GM11168 (cell line): ENCODE measurements around the gene FLNC.

Experiments used
- in situ Hi-C: fragments of 300-500 bp; cut with MboI; formaldehyde crosslinking; loops from one replicate; pipeline ENCODE4 v1.12.0; 2022; ENCODE audit warnings: low sequenced_read_pairs; ENCODE audit not compliant: unreplicated experiment

FLNC gene, protein sequence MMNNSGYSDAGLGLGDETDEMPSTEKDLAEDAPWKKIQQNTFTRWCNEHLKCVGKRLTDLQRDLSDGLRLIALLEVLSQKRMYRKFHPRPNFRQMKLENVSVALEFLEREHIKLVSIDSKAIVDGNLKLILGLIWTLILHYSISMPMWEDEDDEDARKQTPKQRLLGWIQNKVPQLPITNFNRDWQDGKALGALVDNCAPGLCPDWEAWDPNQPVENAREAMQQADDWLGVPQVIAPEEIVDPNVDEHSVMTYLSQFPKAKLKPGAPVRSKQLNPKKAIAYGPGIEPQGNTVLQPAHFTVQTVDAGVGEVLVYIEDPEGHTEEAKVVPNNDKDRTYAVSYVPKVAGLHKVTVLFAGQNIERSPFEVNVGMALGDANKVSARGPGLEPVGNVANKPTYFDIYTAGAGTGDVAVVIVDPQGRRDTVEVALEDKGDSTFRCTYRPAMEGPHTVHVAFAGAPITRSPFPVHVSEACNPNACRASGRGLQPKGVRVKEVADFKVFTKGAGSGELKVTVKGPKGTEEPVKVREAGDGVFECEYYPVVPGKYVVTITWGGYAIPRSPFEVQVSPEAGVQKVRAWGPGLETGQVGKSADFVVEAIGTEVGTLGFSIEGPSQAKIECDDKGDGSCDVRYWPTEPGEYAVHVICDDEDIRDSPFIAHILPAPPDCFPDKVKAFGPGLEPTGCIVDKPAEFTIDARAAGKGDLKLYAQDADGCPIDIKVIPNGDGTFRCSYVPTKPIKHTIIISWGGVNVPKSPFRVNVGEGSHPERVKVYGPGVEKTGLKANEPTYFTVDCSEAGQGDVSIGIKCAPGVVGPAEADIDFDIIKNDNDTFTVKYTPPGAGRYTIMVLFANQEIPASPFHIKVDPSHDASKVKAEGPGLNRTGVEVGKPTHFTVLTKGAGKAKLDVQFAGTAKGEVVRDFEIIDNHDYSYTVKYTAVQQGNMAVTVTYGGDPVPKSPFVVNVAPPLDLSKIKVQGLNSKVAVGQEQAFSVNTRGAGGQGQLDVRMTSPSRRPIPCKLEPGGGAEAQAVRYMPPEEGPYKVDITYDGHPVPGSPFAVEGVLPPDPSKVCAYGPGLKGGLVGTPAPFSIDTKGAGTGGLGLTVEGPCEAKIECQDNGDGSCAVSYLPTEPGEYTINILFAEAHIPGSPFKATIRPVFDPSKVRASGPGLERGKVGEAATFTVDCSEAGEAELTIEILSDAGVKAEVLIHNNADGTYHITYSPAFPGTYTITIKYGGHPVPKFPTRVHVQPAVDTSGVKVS (N-terminal part only)

DNA sequence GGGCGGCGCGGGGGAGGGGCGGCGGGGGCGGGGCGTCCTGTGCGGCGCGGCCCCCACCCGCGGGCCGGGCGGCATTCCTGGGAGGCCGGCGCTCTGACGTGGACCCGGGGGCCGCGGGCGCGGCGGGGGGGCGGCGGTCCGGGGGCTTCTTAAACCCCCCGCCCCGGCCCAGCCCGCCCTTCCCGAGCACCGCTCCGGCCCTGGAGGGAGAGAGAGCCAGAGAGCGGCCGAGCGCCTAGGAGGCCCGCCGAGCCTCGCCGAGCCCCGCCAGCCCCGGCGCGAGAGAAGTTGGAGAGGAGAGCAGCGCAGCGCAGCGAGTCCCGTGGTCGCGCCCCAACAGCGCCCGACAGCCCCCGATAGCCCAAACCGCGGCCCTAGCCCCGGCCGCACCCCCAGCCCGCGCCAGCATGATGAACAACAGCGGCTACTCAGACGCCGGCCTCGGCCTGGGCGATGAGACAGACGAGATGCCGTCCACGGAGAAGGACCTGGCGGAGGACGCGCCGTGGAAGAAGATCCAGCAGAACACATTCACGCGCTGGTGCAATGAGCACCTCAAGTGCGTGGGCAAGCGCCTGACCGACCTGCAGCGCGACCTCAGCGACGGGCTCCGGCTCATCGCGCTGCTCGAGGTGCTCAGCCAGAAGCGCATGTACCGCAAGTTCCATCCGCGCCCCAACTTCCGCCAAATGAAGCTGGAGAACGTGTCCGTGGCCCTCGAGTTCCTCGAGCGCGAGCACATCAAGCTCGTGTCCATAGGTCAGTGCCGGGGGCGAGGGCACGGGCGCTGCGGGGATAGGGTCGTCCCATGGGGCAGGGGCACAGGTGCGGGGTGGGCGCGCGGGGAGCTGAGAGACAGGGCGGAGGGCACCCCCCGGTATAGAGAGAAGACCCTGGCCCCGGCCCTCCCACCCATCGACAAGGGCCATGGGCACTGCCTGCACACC lies at the start of gene FLNC:
TSS of gene FLNC (plus strand) at position 176 of the 947 bp plus-strand sequence. CDS start at position 408, 232 bp downstream.
- in situ Hi-C loops: no loop called here

DNA sequence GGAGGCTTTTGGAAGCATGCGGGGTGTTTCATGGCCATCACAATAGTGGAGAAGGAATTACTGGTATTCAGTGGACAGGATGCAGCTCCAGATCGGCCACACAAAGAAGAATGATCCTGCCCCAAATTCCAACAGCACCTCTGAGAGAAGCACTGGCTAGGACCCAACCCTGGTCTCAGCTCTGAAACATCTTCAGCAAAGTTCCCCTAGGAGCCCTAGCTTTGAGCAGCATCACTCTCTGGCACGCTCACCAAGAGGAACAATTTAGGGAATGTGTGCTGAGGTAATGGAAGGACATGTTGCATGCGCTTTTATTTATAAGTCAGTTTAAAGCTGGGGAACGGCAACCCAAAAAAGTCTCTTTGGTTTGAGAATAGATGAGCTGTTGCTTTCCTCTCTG lies 49.1 kb upstream of the FLNC start:
- in situ Hi-C loops: no loop called here

DNA sequence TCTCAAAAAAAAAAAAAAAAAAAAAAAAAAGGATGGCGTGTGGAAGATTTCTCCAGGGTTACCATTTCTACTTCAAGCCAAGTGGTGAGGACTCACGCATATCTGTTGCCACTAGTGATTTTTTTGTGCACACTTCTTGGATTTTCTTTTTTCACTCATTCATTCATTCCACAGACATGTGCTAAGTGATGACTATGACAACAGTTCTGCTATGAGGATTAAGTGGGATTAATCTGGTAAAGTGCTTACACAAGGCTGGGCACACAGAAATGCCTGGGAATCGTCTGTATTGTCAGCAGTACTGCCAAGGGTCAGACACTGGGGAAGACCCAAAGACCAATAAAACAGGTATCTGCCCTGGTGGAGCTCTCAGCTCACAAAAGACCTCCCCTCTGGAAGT lies 48.4 kb upstream of the FLNC start:
- in situ Hi-C loops: no loop called here

DNA sequence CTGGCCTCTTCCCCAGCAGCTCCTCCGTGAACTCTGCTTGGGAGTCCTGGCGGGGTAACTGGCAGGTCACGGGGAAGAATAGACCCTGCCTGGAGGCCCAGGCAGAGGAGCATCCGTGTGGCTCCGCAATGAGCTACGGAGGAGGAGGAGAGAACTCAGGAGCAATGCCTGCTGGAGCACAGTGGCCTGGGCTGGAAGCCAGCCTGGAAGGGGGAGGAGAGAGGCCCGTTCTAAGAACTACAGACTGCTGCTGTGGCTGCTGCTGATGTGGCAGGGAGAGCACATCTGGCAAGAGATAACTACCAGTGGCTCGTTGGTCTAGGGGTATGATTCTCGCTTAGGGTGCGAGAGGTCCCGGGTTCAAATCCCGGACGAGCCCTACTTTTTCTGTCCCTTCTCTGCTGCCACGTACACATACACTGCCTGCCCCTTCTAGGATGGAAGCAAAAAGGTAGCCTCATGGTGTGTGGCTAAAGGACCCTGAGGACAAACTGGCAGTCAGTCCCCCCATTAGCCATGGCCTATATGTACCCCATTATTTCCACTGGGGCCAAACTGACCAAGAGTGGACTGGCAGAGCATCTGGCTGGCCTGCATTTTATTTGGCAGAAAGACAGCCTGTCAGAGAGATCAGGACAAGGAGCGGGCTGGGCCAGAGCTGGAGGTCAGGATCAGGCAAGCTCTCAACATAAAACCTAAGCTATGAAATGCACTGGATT lies 46.9 kb upstream of the FLNC start:
- in situ Hi-C loops: no loop called here

DNA sequence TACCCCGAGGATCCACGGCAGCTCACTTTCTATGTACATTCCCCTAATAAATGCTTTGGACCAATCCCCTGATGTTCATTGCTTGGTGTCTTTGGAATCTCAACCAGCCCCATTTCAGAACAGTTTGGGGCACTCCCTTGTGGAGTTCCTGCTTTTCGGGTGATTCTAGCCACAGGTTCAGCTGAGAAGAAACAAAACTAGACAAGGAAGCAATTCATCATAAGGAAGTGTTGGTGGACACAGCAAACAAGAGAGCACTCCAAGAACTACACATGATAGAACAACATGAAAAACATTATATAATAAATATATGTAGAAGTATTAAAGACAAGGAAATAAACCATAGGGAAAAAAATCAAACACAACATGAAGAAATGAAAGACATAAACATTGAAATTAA lies 44.5 kb upstream of the FLNC start:
- in situ Hi-C loops: no loop called here

DNA sequence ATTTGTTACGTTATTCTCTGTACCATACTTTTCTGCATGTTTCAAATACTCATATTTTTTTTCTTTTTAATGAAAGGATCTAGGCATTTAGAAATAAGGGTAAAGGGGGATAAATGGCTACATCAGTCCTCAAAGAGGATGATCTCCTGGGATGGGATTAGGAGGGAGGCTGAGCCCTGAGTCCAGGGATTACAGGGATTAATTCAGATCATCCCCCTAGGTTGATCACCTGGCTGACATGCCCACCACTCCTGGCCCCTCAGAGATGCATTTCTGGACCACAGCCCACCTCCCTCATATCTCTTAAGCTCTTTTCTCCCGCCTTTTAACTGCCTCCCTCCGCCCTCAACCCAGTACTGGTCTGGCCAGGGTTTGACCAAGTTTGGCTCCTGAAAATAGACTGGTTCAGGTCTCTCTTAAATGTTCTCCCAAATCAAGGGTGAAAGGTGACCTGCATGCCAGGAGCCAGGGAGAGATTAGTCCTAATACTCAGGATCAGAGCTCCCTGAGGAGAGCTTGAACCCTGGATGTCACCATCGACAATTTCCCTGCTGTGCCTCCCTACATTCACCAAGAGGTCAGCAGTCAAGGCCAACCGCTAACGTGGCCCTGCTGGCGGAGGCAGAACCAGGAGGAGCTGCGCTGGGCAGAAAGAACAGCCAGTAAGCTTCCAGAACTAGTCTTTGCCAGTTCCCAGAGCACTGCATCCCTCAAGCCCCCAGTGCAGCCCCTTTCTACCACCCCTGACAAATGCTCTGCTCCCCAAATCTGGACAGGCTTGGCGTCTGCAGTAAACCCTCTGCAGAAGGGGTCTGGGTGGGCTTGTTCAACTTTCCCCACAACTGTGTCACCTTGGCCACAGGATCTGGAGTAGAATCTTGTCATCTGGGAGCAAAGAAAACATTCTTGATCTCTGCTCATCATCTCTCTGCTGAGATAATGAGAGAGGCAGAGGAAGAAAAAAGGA lies 41.5 kb upstream of the FLNC start:
- in situ Hi-C loops: no loop called here

DNA sequence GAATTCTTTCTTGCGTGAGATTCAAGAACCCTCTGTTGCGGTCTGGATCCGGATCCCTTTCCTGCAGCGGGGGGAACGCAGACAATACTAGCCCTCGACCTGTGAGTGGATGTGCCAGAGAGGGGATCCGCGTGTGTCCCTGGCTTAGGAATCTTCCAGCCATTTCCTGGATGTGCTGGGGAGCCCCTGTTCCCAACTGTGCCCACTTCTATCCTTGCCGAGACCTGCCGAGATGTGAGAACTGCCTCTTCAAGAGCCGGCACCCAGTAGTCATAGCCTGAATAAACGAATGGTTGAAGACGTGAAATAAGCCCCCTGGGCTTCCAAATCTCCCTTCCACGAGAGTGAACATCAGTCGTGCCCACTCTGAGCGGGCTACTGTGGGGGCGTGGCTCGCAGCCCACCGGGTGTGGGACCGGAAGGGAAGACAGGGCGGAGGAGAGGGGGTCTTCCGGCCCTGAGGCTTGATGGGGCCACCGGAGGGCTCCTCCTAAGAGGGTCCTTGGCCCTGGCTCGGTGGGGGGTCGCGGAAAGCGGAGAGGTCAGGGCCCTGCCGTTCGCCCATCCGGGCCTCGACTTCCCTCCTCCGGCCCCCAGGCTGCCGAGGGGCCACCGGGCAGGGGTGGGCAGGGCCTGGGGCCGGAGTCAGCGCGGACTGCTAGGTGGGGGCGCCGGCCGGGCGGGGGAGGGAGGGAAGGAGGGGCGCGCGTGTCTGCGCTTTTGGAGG lies 39.7 kb upstream of the FLNC start:
- in situ Hi-C loops: no loop called here

DNA sequence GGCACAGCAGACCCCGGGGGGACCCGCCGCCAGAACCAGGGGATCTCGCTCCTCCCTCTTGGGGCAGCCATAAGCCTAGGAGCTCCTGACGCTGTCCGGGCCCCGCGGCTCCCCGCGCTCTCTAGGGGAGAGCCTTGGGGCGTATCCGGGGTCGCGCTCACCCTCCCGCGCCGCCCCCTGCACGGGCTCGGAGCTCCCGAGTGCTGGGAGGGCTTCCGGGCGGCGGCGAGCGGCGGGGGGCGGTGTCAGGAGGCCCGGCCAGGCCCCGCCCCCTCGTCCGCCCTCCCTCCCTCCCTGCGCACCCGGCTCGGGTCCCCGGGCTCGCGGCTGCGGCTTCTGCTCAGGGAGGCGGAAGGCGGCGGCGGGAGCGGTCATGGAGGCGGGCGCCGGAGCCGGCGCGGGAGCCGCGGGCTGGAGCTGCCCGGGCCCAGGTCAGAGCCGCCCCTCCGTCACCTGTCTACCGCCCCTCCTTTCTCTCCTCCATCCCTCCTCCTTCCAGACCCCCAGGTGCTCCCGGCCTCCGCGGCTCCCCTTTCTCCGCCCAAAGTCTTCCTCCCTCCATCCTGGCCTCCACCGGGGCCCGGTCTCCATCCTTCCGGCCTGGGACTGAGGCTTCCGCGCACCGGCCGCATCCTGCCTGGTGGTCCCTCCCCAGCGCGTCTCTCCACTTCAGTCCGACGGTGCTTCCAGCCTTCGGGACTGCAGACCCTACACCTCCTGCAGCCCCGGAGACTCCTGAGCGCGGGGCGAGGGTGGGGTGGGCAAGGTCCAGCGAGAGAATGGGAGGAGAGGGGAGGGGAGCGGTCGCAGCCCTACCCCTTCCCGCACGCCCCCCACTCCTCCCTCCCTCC lies 38.9 kb upstream of the FLNC start, which contains the start of gene CCDC136:
TSS of gene CCDC136 (plus strand) at position 848 of the 851 bp plus-strand sequence. CDS start 444 bp downstream, outside the sequence.
- in situ Hi-C loops: no loop called here

DNA sequence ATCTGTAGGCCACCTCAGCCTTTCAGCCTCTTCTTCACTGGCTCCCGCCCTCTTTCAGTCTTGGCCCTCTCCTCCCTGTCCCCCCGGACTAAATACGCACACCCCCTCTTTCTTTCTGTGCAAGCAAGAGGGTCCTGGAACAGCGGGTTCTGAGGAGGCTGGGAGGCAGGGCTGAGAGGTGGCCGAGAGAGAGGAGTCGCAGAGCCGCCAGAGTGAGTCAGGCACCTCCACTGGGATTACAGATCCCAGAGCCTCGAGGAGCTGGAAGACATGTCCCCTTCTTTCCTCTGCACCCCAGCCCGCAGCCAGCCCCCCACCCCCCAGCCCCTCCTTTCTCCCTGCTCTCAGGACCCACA lies 38.3 kb upstream of the FLNC start:
- in situ Hi-C loops: no loop called here

DNA sequence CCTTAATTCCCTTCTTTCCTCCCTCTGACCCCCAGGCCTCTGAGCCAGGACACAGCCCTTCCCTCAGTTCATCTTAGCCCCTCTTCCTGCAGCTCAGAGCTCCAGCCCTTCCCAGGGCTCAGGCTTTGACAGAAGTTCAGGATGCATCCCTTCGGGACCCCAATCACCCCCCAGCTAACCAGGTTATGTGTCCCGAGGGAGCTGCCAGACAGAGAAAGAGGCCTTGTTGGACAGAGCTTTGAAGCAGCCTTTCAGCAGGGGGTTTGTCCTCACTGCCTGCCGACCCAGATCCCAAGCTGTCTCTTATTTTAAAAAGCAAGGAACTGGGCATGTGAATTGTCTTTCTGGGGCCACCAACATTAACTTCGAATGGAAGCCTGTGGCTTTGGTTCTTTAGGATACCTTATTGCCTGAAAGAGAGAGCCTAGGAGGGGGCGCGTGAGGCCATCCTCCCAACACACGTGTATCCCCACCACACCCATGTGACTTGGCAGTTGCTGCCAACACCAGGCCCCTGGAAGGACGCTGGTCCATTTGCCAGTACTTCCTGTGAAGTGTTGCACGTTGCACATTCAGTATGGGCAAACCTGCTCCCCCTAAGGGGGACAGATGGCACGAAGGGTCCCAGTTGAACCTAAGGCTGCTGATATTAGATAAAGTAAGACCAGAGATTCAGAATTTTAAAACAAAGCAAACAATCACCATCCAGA lies 37.6 kb upstream of the FLNC start:
- in situ Hi-C loops: no loop called here

DNA sequence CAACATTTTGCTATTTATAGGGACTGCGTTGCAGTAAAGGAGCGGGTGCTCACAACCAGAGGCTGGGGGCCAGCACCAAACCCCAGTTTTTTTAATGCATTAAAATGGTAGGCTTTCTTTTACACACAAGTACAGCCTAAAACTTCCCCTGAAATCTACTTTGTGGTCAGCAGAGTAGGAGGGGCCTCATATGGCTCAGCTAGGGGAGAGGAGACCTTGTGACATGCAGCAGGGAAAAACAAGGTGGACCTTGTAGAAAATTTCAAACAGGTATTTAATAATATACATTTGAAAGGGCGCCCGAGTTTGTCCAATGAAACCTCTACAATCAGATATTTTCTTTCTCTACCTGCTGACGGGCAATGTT lies 37.0 kb upstream of the FLNC start:
- in situ Hi-C loops: no loop called here

DNA sequence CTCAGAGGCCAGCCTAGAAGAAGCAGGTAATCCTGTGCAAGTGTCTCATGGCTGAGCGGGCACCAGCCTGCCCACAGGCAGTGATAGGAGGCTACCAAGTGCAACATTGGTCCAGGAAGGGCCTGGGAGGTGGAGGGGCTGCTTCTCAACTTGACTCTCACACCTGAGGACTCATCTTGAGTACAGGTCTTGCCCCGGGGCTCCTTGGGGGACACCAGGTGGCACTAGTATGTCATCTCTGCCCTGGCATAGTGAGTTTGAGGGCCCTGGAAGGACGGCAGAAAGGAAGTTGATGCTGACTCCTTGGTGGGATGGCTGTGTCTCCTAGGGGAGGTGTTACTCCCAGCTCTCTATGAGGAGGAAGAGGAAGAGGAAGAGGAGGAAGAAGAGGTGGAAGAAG lies 36.2 kb upstream of the FLNC start:
- in situ Hi-C loops: no loop called here

DNA sequence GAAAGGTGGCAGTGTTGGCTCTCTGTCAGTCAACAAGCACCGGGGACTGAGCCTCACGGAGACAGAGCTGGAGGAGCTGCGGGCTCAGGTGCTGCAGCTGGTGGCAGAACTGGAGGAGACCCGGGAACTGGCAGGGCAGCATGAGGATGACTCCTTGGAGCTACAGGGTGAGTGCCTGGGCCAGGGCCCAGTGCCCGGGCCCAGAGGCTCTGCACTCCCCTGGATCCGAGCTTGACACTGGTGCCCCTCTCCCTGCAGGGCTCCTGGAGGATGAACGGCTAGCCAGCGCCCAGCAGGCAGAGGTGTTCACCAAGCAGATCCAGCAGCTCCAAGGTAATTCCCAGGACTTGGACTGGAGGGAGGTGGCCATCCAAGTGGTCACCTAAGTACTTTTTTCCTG lies 35.8 kb upstream of the FLNC start:
- in situ Hi-C loops: no loop called here

DNA sequence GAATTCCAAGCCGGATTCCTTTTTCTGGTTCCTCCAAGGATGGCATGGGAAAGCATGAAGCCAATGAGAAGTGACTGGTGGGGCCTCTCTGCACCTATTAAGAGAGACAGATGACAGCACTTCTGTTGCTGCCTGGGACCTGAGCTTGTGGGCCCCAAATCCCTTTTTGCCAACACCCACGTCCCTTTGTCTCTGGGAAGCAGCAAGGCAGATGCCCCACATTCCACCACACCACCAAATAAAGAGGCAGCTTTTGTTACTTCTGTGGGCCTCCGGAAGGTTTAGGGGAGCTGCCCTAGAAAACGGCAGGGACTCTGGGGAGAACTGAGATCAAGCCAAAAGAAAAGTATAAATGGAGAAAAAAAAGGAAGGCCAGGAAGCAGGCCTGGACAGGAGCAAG lies 35.1 kb upstream of the FLNC start:
- in situ Hi-C loops: no loop called here

DNA sequence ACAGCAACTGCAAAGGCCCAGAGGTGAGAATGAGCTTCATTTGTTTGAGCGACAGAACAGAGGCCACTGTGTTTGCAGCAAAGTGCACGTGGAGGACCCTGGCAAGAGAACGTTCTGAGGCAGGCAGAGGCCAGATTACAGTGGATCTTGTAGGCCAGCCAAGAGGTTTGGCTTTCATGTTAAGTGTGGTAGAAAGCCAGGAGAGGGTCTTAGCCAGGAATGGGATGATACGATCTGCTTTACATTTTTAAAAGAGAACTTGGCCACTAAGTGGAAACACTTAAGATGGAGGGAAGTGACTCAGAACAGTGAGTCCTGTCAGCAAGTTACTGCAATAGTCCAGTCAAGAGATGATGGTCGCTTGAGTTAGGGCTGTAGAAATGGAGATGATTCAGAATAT lies 33.9 kb upstream of the FLNC start:
- in situ Hi-C loops: no loop called here

DNA sequence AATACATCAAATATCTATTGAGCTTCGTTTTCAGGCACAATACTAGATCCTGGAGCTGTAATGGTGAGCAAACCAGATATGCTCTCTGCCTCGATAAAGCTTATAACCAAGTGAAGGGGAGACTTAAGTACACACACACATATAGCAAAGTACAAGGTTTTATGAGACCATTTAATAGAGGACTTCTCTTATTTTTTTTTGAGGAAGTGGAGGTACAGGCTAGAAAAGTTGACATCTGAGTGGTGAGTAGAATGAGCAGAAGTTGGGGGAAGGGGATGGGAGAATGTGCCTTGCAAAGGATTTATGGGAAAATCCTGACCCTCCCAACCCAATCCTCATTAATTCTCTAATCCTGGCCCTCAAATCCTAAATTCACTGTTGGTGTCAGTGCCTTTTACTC lies 30.8 kb upstream of the FLNC start:
- in situ Hi-C loops: no loop called here
